Neural cell (in vitro differentiated cells): Measurements from ENCODE around the gene SHQ1. TPM values are rescaled to one million over a fixed set of nuclear protein-coding genes. Genes with fewer than 3 reads are reported as not detected.

ENCODE experiments used
- H2AFZ ChIP-seq: fragments of 200-600, 300-800 bp; sonication (generic), shearing (Covaris generic); 2 replicates; pipeline ENCODE4 v1.6.0; 2014; ENCODE audit warnings: low read depth, mild to moderate bottlenecking, antibody characterized with exemption, low read length, moderate library complexity
- H3F3A ChIP-seq: fragments of 200-600 bp; shearing (Covaris generic); 2 replicates; pipeline ENCODE4 v1.6.1; 2016; ENCODE audit warnings: mild to moderate bottlenecking, moderate library complexity, mixed read lengths, antibody characterized with exemption, low read length; ENCODE audit not compliant: insufficient read depth, poor library complexity, severe bottlenecking
- H3K27ac ChIP-seq: fragments of 200-600, 300-800 bp; sonication (generic), shearing (Covaris generic); 2 replicates; pipeline ENCODE4 v1.5.1; 2014; ENCODE audit warnings: mild to moderate bottlenecking, low read length, moderate library complexity
- H3K27me3 ChIP-seq: fragments of 300-800, 200-600 bp; sonication (generic), shearing (Covaris generic); 2 replicates; pipeline ENCODE4 v1.6.0; 2014; ENCODE audit warnings: mild to moderate bottlenecking, low read depth, low read length, moderate library complexity; ENCODE audit not compliant: insufficient read depth
- H3K36me3 ChIP-seq: fragments of 300-800, 200-600 bp; sonication (generic), shearing (Covaris generic); 2 replicates; pipeline ENCODE4 v1.5.1; 2014; ENCODE audit warnings: mild to moderate bottlenecking, antibody characterized with exemption, low read length, moderate library complexity; ENCODE audit not compliant: insufficient read depth
- H3K4me2 ChIP-seq: fragments of 300-800, 200-600 bp; sonication (generic), shearing (Covaris generic); 2 replicates; pipeline ENCODE4 v1.6.0; 2014; ENCODE audit warnings: mild to moderate bottlenecking, low read length
- H3K4me3 ChIP-seq: fragments of 300-800, 200-600 bp; sonication (generic), shearing (Covaris generic); 2 replicates; pipeline ENCODE4 v1.5.1; 2014; ENCODE audit warnings: mild to moderate bottlenecking, low read length, moderate library complexity
- H3K79me2 ChIP-seq: fragments of 200-600 bp; shearing (Covaris generic); replicated peaks from 2 replicates; pipeline ENCODE4 v1.6.0; 2014; ENCODE audit warnings: mild to moderate bottlenecking, low read length, moderate library complexity; ENCODE audit not compliant: insufficient read depth
- H3K9ac ChIP-seq: fragments of 300-800, 200-600 bp; sonication (generic), shearing (Covaris generic); 2 replicates; pipeline ENCODE4 v1.6.1; 2016; ENCODE audit warnings: mild to moderate bottlenecking, low read length, mixed read lengths
- H3K9me2 ChIP-seq: fragments of 200-600 bp; shearing (Covaris generic); 2 replicates; pipeline ENCODE4 v1.6.1; 2016; ENCODE audit warnings: mild to moderate bottlenecking, low read length, mixed read lengths; ENCODE audit not compliant: insufficient read depth
- H3K9me3 ChIP-seq: fragments of 200-600, 300-800 bp; sonication (generic), shearing (Covaris generic); 2 replicates; pipeline ENCODE4 v1.6.1; 2016; ENCODE audit warnings: mild to moderate bottlenecking, mixed run types, low read length, moderate library complexity, mixed read lengths
- H4K20me1 ChIP-seq: fragments of 200-600 bp; shearing (Covaris generic); 2 replicates; pipeline ENCODE4 v1.6.1; 2016; ENCODE audit warnings: mild to moderate bottlenecking, mixed run types; ENCODE audit not compliant: insufficient read depth
- EP300 ChIP-seq: fragments of 450-650 bp; conservative IDR thresholded peaks from 2 replicates; pipeline ENCODE4 v1.6.1; 2014; ENCODE audit warnings: antibody characterized with exemption, mild to moderate bottlenecking, moderate library complexity; ENCODE audit not compliant: poor library complexity, severe bottlenecking
- EZH2 ChIP-seq: fragments of 200-600, 300-800 bp; shearing (Covaris generic), sonication (generic); IDR thresholded peaks from 2 replicates; pipeline ENCODE4 v1.6.1; 2014; ENCODE audit warnings: antibody characterized with exemption, low read length, borderline replicate concordance, mild to moderate bottlenecking; ENCODE audit not compliant: insufficient read depth, poor library complexity, severe bottlenecking
- MXI1 ChIP-seq: fragments of 450-650 bp; conservative IDR thresholded peaks from 2 replicates; pipeline ENCODE4 v1.6.1; 2014; ENCODE audit warnings: antibody characterized with exemption, mild to moderate bottlenecking; ENCODE audit not compliant: poor library complexity, severe bottlenecking
- POLR2AphosphoS5 ChIP-seq: IDR thresholded peaks from 2 replicates; pipeline ENCODE4 v1.6.1; 2012
- RAD21 ChIP-seq: fragments of 450-650 bp; conservative IDR thresholded peaks from 2 replicates; pipeline ENCODE4 v1.6.1; 2014; ENCODE audit warnings: antibody characterized with exemption, mild to moderate bottlenecking, moderate library complexity
- SMC3 ChIP-seq: fragments of 450-650 bp; conservative IDR thresholded peaks from 2 replicates; pipeline ENCODE4 v1.6.1; 2014; ENCODE audit warnings: antibody characterized with exemption, mild to moderate bottlenecking, moderate library complexity; ENCODE audit not compliant: poor library complexity
- TAF1 ChIP-seq: IDR thresholded peaks from 2 replicates; pipeline ENCODE4 v1.6.1; 2012; ENCODE audit warnings: low read depth
- polyA plus RNA-seq: library from polyadenylated mRNA; depleted of rRNA; stranded (reverse); fragments of >200 nt; gene quantifications from 2 replicates; pipeline ENCODE4 v1.2.3, GENCODE V29; 2014
- TF ChIP-seq, protein P1 (sequence below): fragments of 450-650 bp; IDR thresholded peaks from 2 replicates; pipeline ENCODE4 v1.5.1; 2014; ENCODE audit warnings: antibody characterized with exemption, mild to moderate bottlenecking, moderate library complexity; ENCODE audit not compliant: poor library complexity, severe bottlenecking
- TF ChIP-seq, protein P2 (sequence below): IDR thresholded peaks from 2 replicates; pipeline ENCODE4 v1.6.1; 2012; ENCODE audit warnings: borderline replicate concordance

SHQ1 gene
- polyA plus RNA-seq, 1 donor from 2014 or later = 14.3 TPM

- Histone ChIP-seq H4K20me1 (no peaks in the 10 kb centered on the region), H3K27me3 (no peaks in the 10 kb centered on the region), H3K36me3 (peaks cover 7% of the 10 kb centered on the region), H3K4me3 (no peak overlapping the region), H3K27ac (no peak overlapping the region), H2AFZ (no peak overlapping the region), H3K9me3 (no peaks in the 10 kb centered on the region), H3K79me2 (no peaks in the 10 kb centered on the region), H3F3A (no peaks in the 10 kb centered on the region), H3K9me2 (no peaks in the 10 kb centered on the region), H3K9ac (no peak overlapping the region), H3K4me2 (no peak overlapping the region)
- no peak for TF ChIP-seq MXI1
- TF ChIP-seq, protein P1, sequence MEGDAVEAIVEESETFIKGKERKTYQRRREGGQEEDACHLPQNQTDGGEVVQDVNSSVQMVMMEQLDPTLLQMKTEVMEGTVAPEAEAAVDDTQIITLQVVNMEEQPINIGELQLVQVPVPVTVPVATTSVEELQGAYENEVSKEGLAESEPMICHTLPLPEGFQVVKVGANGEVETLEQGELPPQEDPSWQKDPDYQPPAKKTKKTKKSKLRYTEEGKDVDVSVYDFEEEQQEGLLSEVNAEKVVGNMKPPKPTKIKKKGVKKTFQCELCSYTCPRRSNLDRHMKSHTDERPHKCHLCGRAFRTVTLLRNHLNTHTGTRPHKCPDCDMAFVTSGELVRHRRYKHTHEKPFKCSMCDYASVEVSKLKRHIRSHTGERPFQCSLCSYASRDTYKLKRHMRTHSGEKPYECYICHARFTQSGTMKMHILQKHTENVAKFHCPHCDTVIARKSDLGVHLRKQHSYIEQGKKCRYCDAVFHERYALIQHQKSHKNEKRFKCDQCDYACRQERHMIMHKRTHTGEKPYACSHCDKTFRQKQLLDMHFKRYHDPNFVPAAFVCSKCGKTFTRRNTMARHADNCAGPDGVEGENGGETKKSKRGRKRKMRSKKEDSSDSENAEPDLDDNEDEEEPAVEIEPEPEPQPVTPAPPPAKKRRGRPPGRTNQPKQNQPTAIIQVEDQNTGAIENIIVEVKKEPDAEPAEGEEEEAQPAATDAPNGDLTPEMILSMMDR = no peak
- TF ChIP-seq SMC3 = no peak
- no peak for TF ChIP-seq EZH2
- TF ChIP-seq TAF1 = no peak
- TF ChIP-seq EP300 = no peak
- TF ChIP-seq RAD21 = no peak
- TF ChIP-seq POLR2AphosphoS5 = no peak
- TF ChIP-seq, protein P2, sequence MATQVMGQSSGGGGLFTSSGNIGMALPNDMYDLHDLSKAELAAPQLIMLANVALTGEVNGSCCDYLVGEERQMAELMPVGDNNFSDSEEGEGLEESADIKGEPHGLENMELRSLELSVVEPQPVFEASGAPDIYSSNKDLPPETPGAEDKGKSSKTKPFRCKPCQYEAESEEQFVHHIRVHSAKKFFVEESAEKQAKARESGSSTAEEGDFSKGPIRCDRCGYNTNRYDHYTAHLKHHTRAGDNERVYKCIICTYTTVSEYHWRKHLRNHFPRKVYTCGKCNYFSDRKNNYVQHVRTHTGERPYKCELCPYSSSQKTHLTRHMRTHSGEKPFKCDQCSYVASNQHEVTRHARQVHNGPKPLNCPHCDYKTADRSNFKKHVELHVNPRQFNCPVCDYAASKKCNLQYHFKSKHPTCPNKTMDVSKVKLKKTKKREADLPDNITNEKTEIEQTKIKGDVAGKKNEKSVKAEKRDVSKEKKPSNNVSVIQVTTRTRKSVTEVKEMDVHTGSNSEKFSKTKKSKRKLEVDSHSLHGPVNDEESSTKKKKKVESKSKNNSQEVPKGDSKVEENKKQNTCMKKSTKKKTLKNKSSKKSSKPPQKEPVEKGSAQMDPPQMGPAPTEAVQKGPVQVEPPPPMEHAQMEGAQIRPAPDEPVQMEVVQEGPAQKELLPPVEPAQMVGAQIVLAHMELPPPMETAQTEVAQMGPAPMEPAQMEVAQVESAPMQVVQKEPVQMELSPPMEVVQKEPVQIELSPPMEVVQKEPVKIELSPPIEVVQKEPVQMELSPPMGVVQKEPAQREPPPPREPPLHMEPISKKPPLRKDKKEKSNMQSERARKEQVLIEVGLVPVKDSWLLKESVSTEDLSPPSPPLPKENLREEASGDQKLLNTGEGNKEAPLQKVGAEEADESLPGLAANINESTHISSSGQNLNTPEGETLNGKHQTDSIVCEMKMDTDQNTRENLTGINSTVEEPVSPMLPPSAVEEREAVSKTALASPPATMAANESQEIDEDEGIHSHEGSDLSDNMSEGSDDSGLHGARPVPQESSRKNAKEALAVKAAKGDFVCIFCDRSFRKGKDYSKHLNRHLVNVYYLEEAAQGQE = no peak
Observed at GRCh38 chr3:72839057-72839456, 9.2 kb downstream of the SHQ1 start.

- no peak overlapping the region for H3K27ac ChIP-seq
- no peak overlapping the region for H3K4me2 ChIP-seq
- no peaks in the 10 kb centered on the region for H3K9me2 ChIP-seq
- no peaks in the 10 kb centered on the region for H3K27me3 ChIP-seq
- H3K79me2 ChIP-seq = no peaks in the 10 kb centered on the region
- no peak overlapping the region for H3K4me3 ChIP-seq
- no peaks in the 10 kb centered on the region for H3F3A ChIP-seq
- no peak for TF ChIP-seq EZH2
- TF ChIP-seq, protein P1 = no peak
- TF ChIP-seq MXI1 = no peak
- TF ChIP-seq EP300 = no peak
- no peak for TF ChIP-seq TAF1
- no peak for TF ChIP-seq POLR2AphosphoS5
- TF ChIP-seq SMC3 = no peak
- TF ChIP-seq, protein P2 = no peak
- TF ChIP-seq RAD21 = no peak
- H3K9ac ChIP-seq = no peak overlapping the region
- H3K9me3 ChIP-seq = no peaks in the 10 kb centered on the region
- no peaks in the 10 kb centered on the region for H4K20me1 ChIP-seq
- no peak overlapping the region for H2AFZ ChIP-seq
- H3K36me3 ChIP-seq = peaks cover 7% of the 10 kb centered on the region
Observed at GRCh38 chr3:72836923-72837322, 11.3 kb downstream of the SHQ1 start.
